Activated CD4-positive, alpha-beta memory T cell treated with anti-CD3 and anti-CD28 coated beads for 36 hours (primary cell): ENCODE results near the gene EFCAB12. TPM values are rescaled to one million over a fixed set of nuclear protein-coding genes. Genes with fewer than 3 reads are reported as not detected.
A peak's percentile ranks its signal among the peaks of the same experiment; 100 is the strongest.

ENCODE experiments used
- CTCF ChIA-PET: fragments of 350-600 bp; sonication (Branson Sonifier 250); formaldehyde crosslinking; loops from one replicate; lab custom pipeline; 2021; ENCODE audit warnings: antibody characterized with exemption, inconsistent platforms; lab: Charles Lee
- POLR2A ChIA-PET: fragments of 350-600 bp; sonication (Branson Sonifier 250); formaldehyde crosslinking; loops from one replicate; lab custom pipeline; 2021; ENCODE audit warnings: antibody characterized with exemption; lab: Charles Lee
- DNase-seq: peaks from one replicate; pipeline ENCODE4 v3.0.0-alpha.2; 2020
- H3K27ac Mint-ChIP-seq: one replicate; pipeline ENCODE4 v1.8.0; 2021; ENCODE audit warnings: mixed read lengths
- H3K27me3 Mint-ChIP-seq: one replicate; pipeline ENCODE4 v1.8.0; 2021; ENCODE audit warnings: mixed read lengths
- H3K36me3 Mint-ChIP-seq: one replicate; pipeline ENCODE4 v1.8.0; 2021; ENCODE audit warnings: mixed read lengths
- H3K4me1 Mint-ChIP-seq: one replicate; pipeline ENCODE4 v1.8.0; 2021; ENCODE audit warnings: low read depth, mixed read lengths
- H3K4me3 Mint-ChIP-seq: one replicate; pipeline ENCODE4 v1.8.0; 2021; ENCODE audit warnings: mild to moderate bottlenecking, mixed read lengths
- H3K9me3 Mint-ChIP-seq: one replicate; pipeline ENCODE4 v1.8.0; 2021; ENCODE audit warnings: mixed read lengths
- intact Hi-C: fragments of 100-400 bp; cut with micrococcal nuclease; formaldehyde crosslinking; loops from one replicate; pipeline ENCODE4 v1.15.1; 2023
- total RNA-seq, 2 experiments: library from RNA; stranded (reverse); gene quantifications; one replicate each; pipeline ENCODE4 v1.2.3, GENCODE V29; 2021

The EFCAB12 gene
- under 1 TPM; 0.31 to 0.45 TPM for total RNA-seq

GRCh38 chr3:129428376-129429079 lies at the start of gene EFCAB12:
Gene EFCAB12 (minus strand): TSS chr3:129428636. CDS start chr3:129428488, 148 bp downstream.
- Mint-ChIP-seq H3K27me3 (no peaks in the 10 kb centered on the region), H3K9me3 (no peaks in the 10 kb centered on the region), H3K27ac (peak within 1 kb of the TSS; percentile 72), H3K4me3 (peak within 1 kb of the TSS; percentile 59), H3K36me3 (peaks cover 16% of the 10 kb centered on the region), H3K4me1 (peaks cover 38% of the 10 kb centered on the region)
- ChIA-PET POLR2A (interaction anchor here (1.3 to 4.1 kb wide), 2 partner anchors 11 to 191 kb away, joined by 4 to 30 read pairs; partner anchors contain the start of genes IFT122 and MBD4), CTCF (interaction anchor here (1.2 to 1.4 kb wide), 2 partner anchors 11 to 28 kb away, joined by 3 to 4 read pairs; partner anchors contain the start of genes IFT122 and MBD4)
- intact Hi-C loops, result loop anchor here (1.0 kb wide), 2 partner anchors 12 to 29 kb away; partner anchors contain the start of gene IFT122
- peak; percentile 94 for DNase-seq

GRCh38 chr3:129476586-129476985 lies 48.1 kb upstream of the EFCAB12 start:
- peaks cover 10% of the 10 kb centered on the region for H3K36me3 Mint-ChIP-seq
- ChIA-PET CTCF (interaction anchor here (2.3 kb wide), 1 partner anchor 14 kb away, joined by 8 read pairs; no protein-coding TSS in a partner anchor), POLR2A (no interaction called here)
- H3K27me3 Mint-ChIP-seq, result no peaks in the 10 kb centered on the region
- no peak overlapping the region for H3K27ac Mint-ChIP-seq
- no peaks in the 10 kb centered on the region for H3K9me3 Mint-ChIP-seq
- DNase-seq, result no peak
- H3K4me1 Mint-ChIP-seq, result peaks cover 5% of the 10 kb centered on the region
- intact Hi-C loops, result no loop called here
- no peak overlapping the region for H3K4me3 Mint-ChIP-seq

GRCh38 chr3:129475863-129476262 lies 47.4 kb upstream of the EFCAB12 start:
- DNase-seq, result no peak
- intact Hi-C loops, result no loop called here
- no peak overlapping the region for H3K27ac Mint-ChIP-seq
- peaks cover 10% of the 10 kb centered on the region for H3K36me3 Mint-ChIP-seq
- no peaks in the 10 kb centered on the region for H3K9me3 Mint-ChIP-seq
- POLR2A ChIA-PET, result no interaction called here
- CTCF ChIA-PET, result interaction anchor here (2.3 kb wide), 1 partner anchor 15 kb away, joined by 8 read pairs; no protein-coding TSS in a partner anchor
- H3K4me1 Mint-ChIP-seq, result no peaks in the 10 kb centered on the region
- no peaks in the 10 kb centered on the region for H3K27me3 Mint-ChIP-seq
- no peak overlapping the region for H3K4me3 Mint-ChIP-seq

GRCh38 chr3:129474984-129475804 lies 46.8 kb upstream of the EFCAB12 start:
- POLR2A ChIA-PET, result no interaction called here
- no peak overlapping the region for H3K4me3 Mint-ChIP-seq
- DNase-seq, result no peak
- H3K27ac Mint-ChIP-seq, result no peak overlapping the region
- no peaks in the 10 kb centered on the region for H3K4me1 Mint-ChIP-seq
- no peaks in the 10 kb centered on the region for H3K9me3 Mint-ChIP-seq
- no peaks in the 10 kb centered on the region for H3K27me3 Mint-ChIP-seq
- CTCF ChIA-PET, result interaction anchor here (0.9 to 2.3 kb wide), 3 partner anchors 13 to 17 kb away, joined by 3 to 8 read pairs (median 3); no protein-coding TSS in a partner anchor
- intact Hi-C loops, result no loop called here
- H3K36me3 Mint-ChIP-seq, result peaks cover 10% of the 10 kb centered on the region

GRCh38 chr3:129473769-129474152 lies 45.3 kb upstream of the EFCAB12 start:
- H3K4me1 Mint-ChIP-seq, result no peaks in the 10 kb centered on the region
- intact Hi-C loops, result no loop called here
- peaks cover 12% of the 10 kb centered on the region for H3K36me3 Mint-ChIP-seq
- H3K27ac Mint-ChIP-seq, result no peak overlapping the region
- H3K4me3 Mint-ChIP-seq, result no peak overlapping the region
- H3K27me3 Mint-ChIP-seq, result no peaks in the 10 kb centered on the region
- no peaks in the 10 kb centered on the region for H3K9me3 Mint-ChIP-seq
- no peak for DNase-seq
- ChIA-PET CTCF (no interaction called here), POLR2A (no interaction called here)

GRCh38 chr3:129473067-129473768 lies 44.8 kb upstream of the EFCAB12 start:
- H3K9me3 Mint-ChIP-seq, result no peaks in the 10 kb centered on the region
- H3K4me1 Mint-ChIP-seq, result no peaks in the 10 kb centered on the region
- ChIA-PET CTCF (interaction anchor here (0.6 kb wide), 1 partner anchor 441 kb away, joined by 3 read pairs; no protein-coding TSS in a partner anchor), POLR2A (no interaction called here)
- intact Hi-C loops, result no loop called here
- H3K27me3 Mint-ChIP-seq, result no peaks in the 10 kb centered on the region
- no peak overlapping the region for H3K27ac Mint-ChIP-seq
- DNase-seq, result no peak
- H3K36me3 Mint-ChIP-seq, result peaks cover 12% of the 10 kb centered on the region
- no peak overlapping the region for H3K4me3 Mint-ChIP-seq

- H3K4me3 Mint-ChIP-seq, result no peak overlapping the region
- POLR2A ChIA-PET, result interaction anchor here (0.6 kb wide), 1 partner anchor 252 kb away, joined by 4 read pairs; no protein-coding TSS in a partner anchor
These were observed 42.4 kb upstream of the EFCAB12 start for GRCh38 chr3:129470861-129471260.

GRCh38 chr3:129469026-129469425 lies 40.6 kb upstream of the EFCAB12 start:
- no peak for DNase-seq
- H3K27ac Mint-ChIP-seq, result no peak overlapping the region
- no peaks in the 10 kb centered on the region for H3K9me3 Mint-ChIP-seq
- H3K36me3 Mint-ChIP-seq, result peaks cover 7% of the 10 kb centered on the region
- no peak overlapping the region for H3K4me3 Mint-ChIP-seq
- H3K4me1 Mint-ChIP-seq, result no peaks in the 10 kb centered on the region
- intact Hi-C loops, result no loop called here
- no peaks in the 10 kb centered on the region for H3K27me3 Mint-ChIP-seq
- POLR2A ChIA-PET, result no interaction called here
- CTCF ChIA-PET, result interaction anchor here (1.2 kb wide), 1 partner anchor 21 kb away, joined by 3 read pairs; no protein-coding TSS in a partner anchor

More at GRCh38 chr3:129470861-129471260, 42.4 kb upstream of the EFCAB12 start:
- Mint-ChIP-seq H3K4me1 (no peaks in the 10 kb centered on the region), H3K27ac (no peak overlapping the region), H3K27me3 (no peaks in the 10 kb centered on the region), H3K9me3 (no peaks in the 10 kb centered on the region), H3K36me3 (peaks cover 7% of the 10 kb centered on the region)
- intact Hi-C loops, result no loop called here
- CTCF ChIA-PET, result no interaction called here
- DNase-seq, result no peak

- ChIA-PET CTCF (interaction anchor here (0.7 kb wide), 1 partner anchor 220 kb away, joined by 3 read pairs; no protein-coding TSS in a partner anchor), POLR2A (interaction anchor here (0.6 kb wide), 1 partner anchor 148 kb away, joined by 3 read pairs; no protein-coding TSS in a partner anchor)
- no peak for DNase-seq
- no peaks in the 10 kb centered on the region for H3K9me3 Mint-ChIP-seq
- intact Hi-C loops, result no loop called here
- peaks cover 7% of the 10 kb centered on the region for H3K36me3 Mint-ChIP-seq
- H3K4me3 Mint-ChIP-seq, result no peak overlapping the region
- H3K27ac Mint-ChIP-seq, result no peak overlapping the region
- no peaks in the 10 kb centered on the region for H3K4me1 Mint-ChIP-seq
- H3K27me3 Mint-ChIP-seq, result no peaks in the 10 kb centered on the region
These were observed 39.5 kb upstream of the EFCAB12 start for GRCh38 chr3:129467932-129468331.

- Mint-ChIP-seq H3K4me3 (no peak overlapping the region), H3K27ac (no peak overlapping the region), H3K9me3 (no peaks in the 10 kb centered on the region), H3K36me3 (peaks cover 5% of the 10 kb centered on the region), H3K4me1 (no peaks in the 10 kb centered on the region), H3K27me3 (no peaks in the 10 kb centered on the region)
- ChIA-PET POLR2A (no interaction called here), CTCF (interaction anchor here (1.0 kb wide), 1 partner anchor 23 kb away, joined by 3 read pairs; no protein-coding TSS in a partner anchor)
- no peak for DNase-seq
- intact Hi-C loops, result no loop called here
These were observed 35.3 kb upstream of the EFCAB12 start for GRCh38 chr3:129463716-129464115.

- ChIA-PET POLR2A (no interaction called here), CTCF (no interaction called here)
- H3K27me3 Mint-ChIP-seq, result no peaks in the 10 kb centered on the region
- H3K9me3 Mint-ChIP-seq, result no peaks in the 10 kb centered on the region
- intact Hi-C loops, result no loop called here
- H3K4me1 Mint-ChIP-seq, result no peaks in the 10 kb centered on the region
- peaks cover 5% of the 10 kb centered on the region for H3K36me3 Mint-ChIP-seq
- no peak overlapping the region for H3K4me3 Mint-ChIP-seq
- DNase-seq, result no peak
- no peak overlapping the region for H3K27ac Mint-ChIP-seq
These were observed 34.7 kb upstream of the EFCAB12 start for GRCh38 chr3:129463094-129463493.
